Aorta (tissue), 5 donors: ENCODE results near the gene KSR2. TPM values are rescaled to one million over a fixed set of nuclear protein-coding genes. Genes with fewer than 3 reads are reported as not detected.
"Not testable (repeated sequence)": the region's sequence is repeated elsewhere in the genome, so short reads cannot be mapped to it uniquely, and the experiment has no call there.

Source experiments
- ATAC-seq: fragments of 200-7000 bp; cut with Tn5 transposase; one replicate; pipeline ENCODE4 v1.9.1; 2022; ENCODE audit warnings: moderate library complexity; ENCODE audit not compliant: low FRiP score
- DNase-seq, 2 donors: peaks; one replicate each; pipeline ENCODE4 v3.0.0-alpha.2; 2020
- H3K27ac ChIP-seq, 2 donors: one replicate each; pipeline ENCODE4 v1.5.1; 2013; ENCODE audit warnings: low read length in 2 of 2, mild to moderate bottlenecking in 2 of 2, moderate library complexity in 2 of 2, control low read depth in 1 of 2, inconsistent platforms in 1 of 2, low read depth in 1 of 2
- H3K27me3 ChIP-seq, 2 donors: one replicate each; pipeline ENCODE4 v1.6.1; 2013; ENCODE audit warnings: control low read depth in 1 of 2, low read length in 1 of 2, mild to moderate bottlenecking in 1 of 2, moderate library complexity in 1 of 2; ENCODE audit not compliant: insufficient read depth in 2 of 2, control insufficient read depth in 1 of 2
- H3K36me3 ChIP-seq, 2 donors: one replicate each; pipeline ENCODE4 v1.6.1; 2013; ENCODE audit warnings: control low read depth in 1 of 2, low read length in 1 of 2, mild to moderate bottlenecking in 1 of 2; ENCODE audit not compliant: insufficient read depth in 2 of 2, control insufficient read depth in 1 of 2
- H3K4me1 ChIP-seq, 2 donors: one replicate each; pipeline ENCODE4 v1.6.1; 2013; ENCODE audit warnings: low read length in 2 of 2, control low read depth in 1 of 2, mild to moderate bottlenecking in 1 of 2, moderate library complexity in 1 of 2; ENCODE audit not compliant: insufficient read depth in 2 of 2, control insufficient read depth in 1 of 2
- H3K4me3 ChIP-seq, 2 donors: one replicate each; pipeline ENCODE4 v1.5.1; 2013; ENCODE audit warnings: low read length in 2 of 2, control low read depth in 1 of 2, mild to moderate bottlenecking in 1 of 2
- H3K9me3 ChIP-seq: one replicate; pipeline ENCODE4 v1.6.1; 2013; ENCODE audit warnings: mild to moderate bottlenecking, low read length; ENCODE audit not compliant: control insufficient read depth
- WGBS, 2 donors: extraction: QIAGEN DNeasy Blood & Tissue Kit; methylation state at CpG; one replicate each; pipeline ENCODE4 v1.1.7; 2013; 5-methylcytosine and 5-hydroxymethylcytosine counted together
- intact Hi-C, 2 donors: fragments of 100-400 bp; cut with DNase I; formaldehyde crosslinking; loops; one replicate each; pipeline versions ENCODE4 v1.14.2 to v1.15.0; 2022
- polyA plus RNA-seq, 2 donors: library from polyadenylated mRNA; stranded (reverse); fragments of 200-250 nt; gene quantifications; one replicate each; pipeline ENCODE4 v1.2.3, GENCODE V29; 2013
- total RNA-seq, 2 donors: library from RNA; stranded (reverse); fragmentation: NEBNext Ultra II Directional; extraction: Animal tissue kit (Norgen Biotek cat#: 25700); gene quantifications; one replicate each; pipeline ENCODE4 v1.2.1, GENCODE V29; 2021
- donor health status: healthy with polysubstance abuse.
- donor health status: Bipolar disorder and iron deficiency.
- donor health status: DM: no; HTN: no; CAD: no.
- donor health status: DM: no; HTN: no; CAD: no.
- donor health status: DM: yes; HTN: yes; CAD: no.

The KSR2 gene
- total and polyA plus RNA-seq, 4 donors = not detected

GRCh38 chr12:117744418-117744817 is 224.4 kb downstream of the KSR2 start:
- intact Hi-C loops = no loop called here
- H3K27ac ChIP-seq = no peak overlapping the region
- no peak overlapping the region for H3K4me3 ChIP-seq
- ATAC-seq (no peak), DNase-seq (no peak)
- no peaks in the 10 kb centered on the region for H3K36me3 ChIP-seq
- H3K4me1 ChIP-seq = no peaks in the 10 kb centered on the region
- no peaks in the 10 kb centered on the region for H3K9me3 ChIP-seq
- no peaks in the 10 kb centered on the region for H3K27me3 ChIP-seq
- WGBS, 2 donors = 20 to 32% methylated on average over 1 of the region's 1 CpG

- DNase-seq (no peak), ATAC-seq (no peak)
- Histone ChIP-seq H3K4me3 (no peak overlapping the region), H3K9me3 (no peaks in the 10 kb centered on the region), H3K27ac (no peak overlapping the region), H3K27me3 (no peaks in the 10 kb centered on the region), H3K36me3 (no peaks in the 10 kb centered on the region), H3K4me1 (no peaks in the 10 kb centered on the region)
- intact Hi-C loops = no loop called here
- 78 to 83% methylated on average over 1 of the region's 1 CpG for WGBS, 2 donors
Measured at GRCh38 chr12:117743761-117744160, 225.0 kb downstream of the KSR2 start.

- WGBS, 2 donors = 74 to 83% methylated on average over 4 of the region's 4 CpGs
- H3K27ac ChIP-seq = no peak overlapping the region
- intact Hi-C loops = no loop called here
- no peaks in the 10 kb centered on the region for H3K9me3 ChIP-seq
- no peaks in the 10 kb centered on the region for H3K4me1 ChIP-seq
- no peak for ATAC-seq
- no peaks in the 10 kb centered on the region for H3K27me3 ChIP-seq
- no peaks in the 10 kb centered on the region for H3K36me3 ChIP-seq
- no peak for DNase-seq
- no peak overlapping the region for H3K4me3 ChIP-seq
Measured at GRCh38 chr12:117742721-117743120, 226.1 kb downstream of the KSR2 start.

- H3K36me3 ChIP-seq = no peaks in the 10 kb centered on the region
- intact Hi-C loops = no loop called here
- DNase-seq (no peak), ATAC-seq (no peak)
- H3K4me1 ChIP-seq = no peaks in the 10 kb centered on the region
- no peaks in the 10 kb centered on the region for H3K27me3 ChIP-seq
- no peak overlapping the region for H3K27ac ChIP-seq
- H3K4me3 ChIP-seq = no peak overlapping the region
- WGBS, 2 donors = 83 to 84% methylated on average over 6 of the region's 6 CpGs
- H3K9me3 ChIP-seq = no peaks in the 10 kb centered on the region
Measured at GRCh38 chr12:117738233-117738632, 230.6 kb downstream of the KSR2 start.

- Histone ChIP-seq H3K9me3 (no peaks in the 10 kb centered on the region), H3K4me1 (no peaks in the 10 kb centered on the region), H3K27ac (no peak overlapping the region), H3K36me3 (no peaks in the 10 kb centered on the region), H3K27me3 (no peaks in the 10 kb centered on the region), H3K4me3 (no peak overlapping the region)
- 62 to 74% methylated on average over 1 of the region's 1 CpG for WGBS, 2 donors
- intact Hi-C loops = no loop called here
- no peak for DNase-seq
- no peak for ATAC-seq
Measured at GRCh38 chr12:117733549-117733805, 235.3 kb downstream of the KSR2 start.

GRCh38 chr12:117732761-117733548 is 235.8 kb downstream of the KSR2 start:
- DNase-seq (no peak), ATAC-seq (no peak)
- intact Hi-C loops = no loop called here
- 72 to 84% methylated on average over 13 of the region's 13 CpGs for WGBS, 2 donors
- Histone ChIP-seq H3K9me3 (no peaks in the 10 kb centered on the region), H3K27me3 (no peaks in the 10 kb centered on the region), H3K4me3 (no peak overlapping the region), H3K36me3 (no peaks in the 10 kb centered on the region), H3K27ac (no peak overlapping the region), H3K4me1 (no peaks in the 10 kb centered on the region)

- H3K4me3 ChIP-seq, ATAC-seq, intact Hi-C loops, H3K9me3 ChIP-seq, DNase-seq, H3K4me1 ChIP-seq, H3K27me3 ChIP-seq, H3K27ac ChIP-seq, H3K36me3 ChIP-seq: not testable (repeated sequence)
- 91% methylated on average over 30 to 32 of the region's 32 CpGs for WGBS, 2 donors
Measured at GRCh38 chr12:117731131-117731530, 237.7 kb downstream of the KSR2 start.

GRCh38 chr12:117727301-117727700 is 241.5 kb downstream of the KSR2 start:
- no peaks in the 10 kb centered on the region for H3K36me3 ChIP-seq
- no peak overlapping the region for H3K27ac ChIP-seq
- intact Hi-C loops = no loop called here
- H3K27me3 ChIP-seq = no peaks in the 10 kb centered on the region
- H3K4me1 ChIP-seq = no peaks in the 10 kb centered on the region
- no peak overlapping the region for H3K4me3 ChIP-seq
- 58 to 61% methylated on average over 1 of the region's 1 CpG for WGBS, 2 donors
- DNase-seq (no peak), ATAC-seq (no peak)
- H3K9me3 ChIP-seq = no peaks in the 10 kb centered on the region

- ATAC-seq (no peak), DNase-seq (no peak)
- H3K36me3 ChIP-seq = no peaks in the 10 kb centered on the region
- H3K4me3 ChIP-seq = no peak overlapping the region
- WGBS, 2 donors = 55 to 75% methylated on average over 3 to 4 of the region's 4 CpGs
- no peaks in the 10 kb centered on the region for H3K4me1 ChIP-seq
- intact Hi-C loops = no loop called here
- no peak overlapping the region for H3K27ac ChIP-seq
- H3K27me3 ChIP-seq = no peaks in the 10 kb centered on the region
- H3K9me3 ChIP-seq = no peaks in the 10 kb centered on the region
Measured at GRCh38 chr12:117724543-117724942, 244.2 kb downstream of the KSR2 start.
